Measurements from ENCODE around the gene TP53BP1. TPM values are rescaled to one million over a fixed set of nuclear protein-coding genes. Genes with fewer than 3 reads are reported as not detected.

TP53BP1 gene
- total RNA-seq, 1 donor from 2014 or later, result 41.0 TPM

DNA sequence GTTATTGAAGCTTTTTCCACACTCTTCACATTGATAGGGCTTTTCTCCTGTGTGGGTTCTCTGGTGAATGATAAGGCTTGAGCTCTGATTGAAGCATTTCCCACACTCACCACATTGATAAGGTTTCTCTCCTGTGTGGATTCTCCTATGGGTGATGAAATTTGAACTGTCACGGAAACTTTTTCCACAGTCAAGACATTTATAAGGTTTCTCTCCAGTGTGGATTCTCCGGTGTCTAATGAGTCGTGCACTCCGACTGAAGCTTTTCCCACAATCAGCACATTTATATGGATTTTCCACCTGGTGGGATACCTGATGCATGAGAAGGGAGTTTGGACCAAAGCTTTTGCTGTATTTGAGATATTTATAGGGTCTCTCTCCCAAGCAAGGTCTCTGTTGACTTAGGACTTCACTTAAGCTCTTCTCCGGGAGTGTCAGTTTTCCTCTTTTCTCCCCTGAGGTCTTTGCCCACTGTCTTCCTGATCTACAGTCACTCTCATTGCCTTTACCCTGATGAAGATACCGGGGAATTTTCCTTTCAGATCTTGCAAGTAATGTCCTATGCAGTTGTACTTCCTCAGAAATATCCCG is 131.5 kb downstream of the TP53BP1 start:
- TF ChIP-seq, protein P1, sequence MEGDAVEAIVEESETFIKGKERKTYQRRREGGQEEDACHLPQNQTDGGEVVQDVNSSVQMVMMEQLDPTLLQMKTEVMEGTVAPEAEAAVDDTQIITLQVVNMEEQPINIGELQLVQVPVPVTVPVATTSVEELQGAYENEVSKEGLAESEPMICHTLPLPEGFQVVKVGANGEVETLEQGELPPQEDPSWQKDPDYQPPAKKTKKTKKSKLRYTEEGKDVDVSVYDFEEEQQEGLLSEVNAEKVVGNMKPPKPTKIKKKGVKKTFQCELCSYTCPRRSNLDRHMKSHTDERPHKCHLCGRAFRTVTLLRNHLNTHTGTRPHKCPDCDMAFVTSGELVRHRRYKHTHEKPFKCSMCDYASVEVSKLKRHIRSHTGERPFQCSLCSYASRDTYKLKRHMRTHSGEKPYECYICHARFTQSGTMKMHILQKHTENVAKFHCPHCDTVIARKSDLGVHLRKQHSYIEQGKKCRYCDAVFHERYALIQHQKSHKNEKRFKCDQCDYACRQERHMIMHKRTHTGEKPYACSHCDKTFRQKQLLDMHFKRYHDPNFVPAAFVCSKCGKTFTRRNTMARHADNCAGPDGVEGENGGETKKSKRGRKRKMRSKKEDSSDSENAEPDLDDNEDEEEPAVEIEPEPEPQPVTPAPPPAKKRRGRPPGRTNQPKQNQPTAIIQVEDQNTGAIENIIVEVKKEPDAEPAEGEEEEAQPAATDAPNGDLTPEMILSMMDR (IDR thresholded peaks at IDR 0.05), result no peak
- DNase-seq (no peak), ATAC-seq (no peak)
- intact Hi-C loops (cut with DNase I), result no loop called here
- H3K4me3 ChIP-seq, result no peak overlapping the region
- no peaks in the 10 kb centered on the region for H3K4me1 ChIP-seq
- H3K9me3 ChIP-seq, result peaks cover 62% of the 10 kb centered on the region
- H3K27ac ChIP-seq, result no peak overlapping the region
- peaks cover 48% of the 10 kb centered on the region for H3K36me3 ChIP-seq
- no peaks in the 10 kb centered on the region for H3K27me3 ChIP-seq (ENCODE audit: low read depth)

DNA sequence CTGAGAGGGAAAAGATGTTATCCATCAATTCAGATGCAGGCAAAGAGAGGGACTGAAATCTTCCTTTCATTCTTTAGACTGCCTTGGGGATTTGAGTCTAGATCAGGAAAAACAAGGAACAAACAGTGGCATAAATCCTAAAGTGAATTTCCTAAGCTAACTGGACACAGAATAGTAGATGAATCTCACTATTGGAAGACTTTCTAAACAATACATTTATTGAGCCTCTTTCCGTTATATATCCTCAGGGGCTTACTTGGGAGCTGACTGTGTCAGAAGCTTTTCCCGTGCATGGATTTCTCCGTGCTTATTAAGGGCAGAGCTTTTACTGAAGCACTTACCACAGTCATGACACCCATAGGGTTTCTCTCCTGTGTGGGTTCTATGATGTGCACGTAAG is 132.1 kb downstream of the TP53BP1 start:
- ATAC-seq (no peak), DNase-seq (no peak)
- Histone ChIP-seq H3K27ac (no peak overlapping the region), H3K4me1 (no peaks in the 10 kb centered on the region), H3K27me3 (ENCODE audit: low read depth) (no peaks in the 10 kb centered on the region), H3K9me3 (peaks cover 62% of the 10 kb centered on the region), H3K36me3 (peaks cover 42% of the 10 kb centered on the region), H3K4me3 (no peak overlapping the region)
- TF ChIP-seq, protein P1 (IDR thresholded peaks at IDR 0.05), result no peak
- intact Hi-C loops (cut with DNase I), result no loop called here

Other genes with a start within 250 kb of the TP53BP1 start
- 0.32 TPM for gene TGM5, start 226.2 kb downstream of the TP53BP1 start, total RNA-seq
- not detected for gene TGM7, start 190.9 kb downstream of the TP53BP1 start, total RNA-seq
- 6.9 TPM for gene LCMT2, start 162.6 kb downstream of the TP53BP1 start, total RNA-seq
- 24.3 TPM for gene ZSCAN29, start 122.1 kb downstream of the TP53BP1 start, total RNA-seq
- gene TUBGCP4, start 122.1 kb downstream of the TP53BP1 start, total RNA-seq, result 21.6 TPM
- 7.1 TPM for gene MAP1A, start 24.5 kb upstream of the TP53BP1 start, total RNA-seq
- 31.6 TPM for gene PPIP5K1, start 97.1 kb upstream of the TP53BP1 start, total RNA-seq
- gene CKMT1B, start 100.9 kb upstream of the TP53BP1 start, total RNA-seq, result 0.89 TPM
- not detected for gene STRC, start 125.6 kb upstream of the TP53BP1 start, total RNA-seq
- gene CATSPER2, start 155.7 kb upstream of the TP53BP1 start, total RNA-seq, result 2.7 TPM
- 0.80 TPM for gene CKMT1A, start 200.7 kb upstream of the TP53BP1 start, total RNA-seq